Measurements from ENCODE around the gene TCEANC2.

TCEANC2 gene

DNA sequence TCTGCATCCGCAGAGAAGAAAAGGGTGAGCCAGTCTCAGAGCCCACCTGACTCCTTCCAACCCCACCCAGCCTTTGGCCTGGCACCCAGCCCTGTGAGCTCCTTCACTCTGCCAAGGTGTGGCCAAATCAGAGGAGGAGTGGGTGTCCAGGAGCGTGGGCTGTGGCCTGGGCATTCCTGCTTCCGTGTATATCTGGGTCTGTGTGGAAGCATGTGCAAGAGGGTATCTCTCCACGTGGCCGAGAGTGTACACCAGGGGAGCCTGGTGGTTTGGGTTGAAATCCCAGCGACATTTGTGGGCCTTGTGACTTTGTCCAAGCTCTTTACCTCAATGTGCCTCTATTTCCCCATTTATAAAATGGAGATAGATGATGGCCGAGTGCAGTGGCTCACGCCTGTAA lies 69.6 kb downstream of the TCEANC2 start:
- TF ChIP-seq, protein P1, sequence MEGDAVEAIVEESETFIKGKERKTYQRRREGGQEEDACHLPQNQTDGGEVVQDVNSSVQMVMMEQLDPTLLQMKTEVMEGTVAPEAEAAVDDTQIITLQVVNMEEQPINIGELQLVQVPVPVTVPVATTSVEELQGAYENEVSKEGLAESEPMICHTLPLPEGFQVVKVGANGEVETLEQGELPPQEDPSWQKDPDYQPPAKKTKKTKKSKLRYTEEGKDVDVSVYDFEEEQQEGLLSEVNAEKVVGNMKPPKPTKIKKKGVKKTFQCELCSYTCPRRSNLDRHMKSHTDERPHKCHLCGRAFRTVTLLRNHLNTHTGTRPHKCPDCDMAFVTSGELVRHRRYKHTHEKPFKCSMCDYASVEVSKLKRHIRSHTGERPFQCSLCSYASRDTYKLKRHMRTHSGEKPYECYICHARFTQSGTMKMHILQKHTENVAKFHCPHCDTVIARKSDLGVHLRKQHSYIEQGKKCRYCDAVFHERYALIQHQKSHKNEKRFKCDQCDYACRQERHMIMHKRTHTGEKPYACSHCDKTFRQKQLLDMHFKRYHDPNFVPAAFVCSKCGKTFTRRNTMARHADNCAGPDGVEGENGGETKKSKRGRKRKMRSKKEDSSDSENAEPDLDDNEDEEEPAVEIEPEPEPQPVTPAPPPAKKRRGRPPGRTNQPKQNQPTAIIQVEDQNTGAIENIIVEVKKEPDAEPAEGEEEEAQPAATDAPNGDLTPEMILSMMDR (IDR thresholded peaks at IDR 0.05; ENCODE audit: borderline replicate concordance, insufficient read depth, low read depth, low read length) = no peak

GRCh38 chr1:54124472-54124871 lies 71.1 kb downstream of the TCEANC2 start:
- TF ChIP-seq, protein P1 (IDR thresholded peaks at IDR 0.05; ENCODE audit: borderline replicate concordance, insufficient read depth, low read depth, low read length) = no peak
- no peak overlapping the region for H3K4me3 ChIP-seq (ENCODE audit: low read depth, low read length)

More for the DNA sequence above, 69.6 kb downstream of the TCEANC2 start:
- H3K4me3 ChIP-seq (ENCODE audit: low read depth, low read length) = no peak overlapping the region

GRCh38 chr1:54124906-54125305 lies 71.5 kb downstream of the TCEANC2 start:
- no peak overlapping the region for H3K4me3 ChIP-seq (ENCODE audit: low read depth, low read length)
- TF ChIP-seq, protein P1 (IDR thresholded peaks at IDR 0.05; ENCODE audit: borderline replicate concordance, insufficient read depth, low read depth, low read length) = no peak

- TF ChIP-seq, protein P1 (IDR thresholded peaks at IDR 0.05; ENCODE audit: borderline replicate concordance, insufficient read depth, low read depth, low read length) = no peak
- H3K4me3 ChIP-seq (ENCODE audit: low read depth, low read length) = no peak overlapping the region
Observed at GRCh38 chr1:54125386-54126070, 72.1 kb downstream of the TCEANC2 start.

DNA sequence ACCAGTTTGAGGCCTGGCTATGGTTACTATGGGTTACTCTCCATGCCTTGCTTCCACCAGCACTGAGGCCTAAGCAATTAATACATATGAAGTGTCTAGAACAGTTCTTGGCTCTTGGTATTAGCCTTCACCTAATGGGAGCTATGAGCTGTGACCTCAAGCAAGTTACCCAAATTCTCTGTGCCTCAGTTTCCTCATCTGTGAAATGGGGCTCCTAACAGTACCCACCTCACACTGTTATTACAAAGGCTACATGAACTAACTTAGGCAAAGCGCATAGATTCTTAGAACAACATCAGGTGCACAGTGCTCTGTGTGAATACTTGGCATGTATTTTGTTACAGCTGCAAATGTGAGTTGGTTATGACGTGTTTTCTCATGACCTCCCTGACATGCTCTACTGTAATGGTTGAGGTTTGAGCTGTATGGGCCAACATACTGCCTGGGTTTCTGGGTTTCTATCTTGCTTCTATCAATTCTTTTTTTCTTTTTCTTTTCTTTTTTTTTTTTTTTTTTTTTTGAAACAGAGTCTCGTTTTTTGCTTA lies 72.9 kb downstream of the TCEANC2 start:
- TF ChIP-seq, protein P1 (IDR thresholded peaks at IDR 0.05; ENCODE audit: borderline replicate concordance, insufficient read depth, low read depth, low read length) = no peak
- H3K4me3 ChIP-seq (ENCODE audit: low read depth, low read length) = no peak overlapping the region

GRCh38 chr1:54127594-54128300 lies 74.3 kb downstream of the TCEANC2 start:
- no peak overlapping the region for H3K4me3 ChIP-seq (ENCODE audit: low read depth, low read length)
- TF ChIP-seq, protein P1 (IDR thresholded peaks at IDR 0.05; ENCODE audit: borderline replicate concordance, insufficient read depth, low read depth, low read length) = no peak
